Measurements from ENCODE around the gene UGT1A3. TPM values are rescaled to one million over a fixed set of nuclear protein-coding genes. Genes with fewer than 3 reads are reported as not detected.

Gene UGT1A3
- total and polyA plus RNA-seq, 2 experiments from 2014 or later: not detected

- H3K4me1 ChIP-seq (ENCODE audit: insufficient read depth): no peaks in the 10 kb centered on the region
- no peaks in the 10 kb centered on the region for H3K9me3 ChIP-seq (ENCODE audit: low read depth)
- no peaks in the 10 kb centered on the region for H3K9me2 ChIP-seq (replicated peaks; ENCODE audit: insufficient read depth)
- H4K20me1 ChIP-seq (ENCODE audit: insufficient read depth, poor library complexity, severe bottlenecking): no peaks in the 10 kb centered on the region
- H2AFZ ChIP-seq: no peak within 1 kb of the TSS
- H3K4me2 ChIP-seq: no peak within 1 kb of the TSS
- no peaks in the 10 kb centered on the region for H3K36me3 ChIP-seq (replicated peaks; ENCODE audit: insufficient read depth, low read depth)
- H3K4me3 ChIP-seq: no peak within 1 kb of the TSS
- TF ChIP-seq EZH2phosphoT487 (IDR thresholded peaks at IDR 0.05; ENCODE audit: low read depth, severe bottlenecking, unreplicated experiment) (no peak), EZH2 (IDR thresholded peaks at IDR 0.05; ENCODE audit: borderline replicate concordance) (no peak), CTCF (IDR thresholded peaks at IDR 0.05; ENCODE audit: poor library complexity) (no peak)
- no peak for DNase-seq (ENCODE audit: low spot score)
- 92% methylated on average over 5 of the region's 5 CpGs for WGBS (ENCODE audit: low lambda C conversion rate, missing lambda C conversion rate)
- no peak within 1 kb of the TSS for H3K27ac ChIP-seq
- no peaks in the 10 kb centered on the region for H3K27me3 ChIP-seq
- no peaks in the 10 kb centered on the region for H3K79me2 ChIP-seq
These were observed 47.2 kb upstream of the UGT1A3 start, which contains the start of gene UGT1A7 for GRCh38 chr2:233681521-233682099. UGT1A7 (plus strand) TSS chr2:233681901; CDS start chr2:233681938, 37 bp downstream.

GRCh38 chr2:233684640-233685039 is 44.2 kb upstream of the UGT1A3 start:
- H3K4me1 ChIP-seq (ENCODE audit: insufficient read depth): no peaks in the 10 kb centered on the region
- no peaks in the 10 kb centered on the region for H3K27me3 ChIP-seq
- H3K36me3 ChIP-seq (replicated peaks; ENCODE audit: insufficient read depth, low read depth): no peaks in the 10 kb centered on the region
- no peaks in the 10 kb centered on the region for H3K79me2 ChIP-seq
- H3K9me3 ChIP-seq (ENCODE audit: low read depth): no peaks in the 10 kb centered on the region
- no peak overlapping the region for H3K4me3 ChIP-seq
- WGBS (ENCODE audit: low lambda C conversion rate, missing lambda C conversion rate): 90% methylated on average over 1 of the region's 1 CpG
- H2AFZ ChIP-seq: no peak overlapping the region
- DNase-seq (ENCODE audit: low spot score): no peak
- H3K4me2 ChIP-seq: no peak overlapping the region
- no peaks in the 10 kb centered on the region for H4K20me1 ChIP-seq (ENCODE audit: insufficient read depth, poor library complexity, severe bottlenecking)
- TF ChIP-seq CTCF (IDR thresholded peaks at IDR 0.05; ENCODE audit: poor library complexity): no peak
- TF ChIP-seq EZH2 (IDR thresholded peaks at IDR 0.05; ENCODE audit: borderline replicate concordance): no peak
- no peak for TF ChIP-seq EZH2phosphoT487 (IDR thresholded peaks at IDR 0.05; ENCODE audit: low read depth, severe bottlenecking, unreplicated experiment)
- no peak overlapping the region for H3K27ac ChIP-seq
- no peaks in the 10 kb centered on the region for H3K9me2 ChIP-seq (replicated peaks; ENCODE audit: insufficient read depth)

GRCh38 chr2:233686928-233687327 is 41.9 kb upstream of the UGT1A3 start:
- DNase-seq (ENCODE audit: low spot score): no peak
- Histone ChIP-seq H4K20me1 (ENCODE audit: insufficient read depth, poor library complexity, severe bottlenecking) (no peaks in the 10 kb centered on the region), H3K27ac (no peak overlapping the region), H3K27me3 (no peaks in the 10 kb centered on the region), H3K9me2 (replicated peaks; ENCODE audit: insufficient read depth) (no peaks in the 10 kb centered on the region), H2AFZ (no peak overlapping the region), H3K4me3 (no peak overlapping the region), H3K79me2 (no peaks in the 10 kb centered on the region), H3K9me3 (ENCODE audit: low read depth) (no peaks in the 10 kb centered on the region), H3K4me1 (ENCODE audit: insufficient read depth) (no peaks in the 10 kb centered on the region), H3K36me3 (replicated peaks; ENCODE audit: insufficient read depth, low read depth) (no peaks in the 10 kb centered on the region), H3K4me2 (no peak overlapping the region)
- 89% methylated on average over 5 of the region's 5 CpGs for WGBS (ENCODE audit: low lambda C conversion rate, missing lambda C conversion rate)
- no peak for TF ChIP-seq CTCF (IDR thresholded peaks at IDR 0.05; ENCODE audit: poor library complexity)
- no peak for TF ChIP-seq EZH2 (IDR thresholded peaks at IDR 0.05; ENCODE audit: borderline replicate concordance)
- TF ChIP-seq EZH2phosphoT487 (IDR thresholded peaks at IDR 0.05; ENCODE audit: low read depth, severe bottlenecking, unreplicated experiment): no peak
